ENCODE measurements around the gene LETMD1.

DNA sequence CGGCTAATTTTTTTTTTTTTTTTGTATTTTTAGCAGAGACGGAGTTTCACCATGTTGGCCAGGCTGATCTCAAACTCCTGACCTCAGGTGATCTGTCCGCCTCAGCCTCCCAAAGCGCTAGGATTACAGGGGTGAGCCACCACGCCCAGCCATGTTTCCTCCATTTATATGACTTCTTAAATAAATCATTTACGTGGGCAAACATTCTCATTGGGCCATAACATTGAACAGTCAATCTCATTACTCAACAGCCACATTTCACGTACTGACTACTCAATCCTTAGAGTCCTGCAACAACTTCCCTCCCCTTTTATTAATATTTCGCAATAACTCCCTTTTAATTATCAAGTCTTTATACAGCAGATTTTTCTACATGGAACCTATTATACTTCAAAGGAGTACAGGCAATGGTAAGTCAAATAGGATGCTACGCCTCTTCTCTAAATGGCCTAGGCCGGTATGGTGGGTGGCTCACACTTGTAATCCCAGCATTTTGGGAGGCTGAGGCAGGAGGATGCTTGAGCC lies 42.6 kb downstream of the LETMD1 start:
- TF ChIP-seq POLR2A (IDR thresholded peaks at IDR 0.05): no peak
- TF ChIP-seq, protein P1, sequence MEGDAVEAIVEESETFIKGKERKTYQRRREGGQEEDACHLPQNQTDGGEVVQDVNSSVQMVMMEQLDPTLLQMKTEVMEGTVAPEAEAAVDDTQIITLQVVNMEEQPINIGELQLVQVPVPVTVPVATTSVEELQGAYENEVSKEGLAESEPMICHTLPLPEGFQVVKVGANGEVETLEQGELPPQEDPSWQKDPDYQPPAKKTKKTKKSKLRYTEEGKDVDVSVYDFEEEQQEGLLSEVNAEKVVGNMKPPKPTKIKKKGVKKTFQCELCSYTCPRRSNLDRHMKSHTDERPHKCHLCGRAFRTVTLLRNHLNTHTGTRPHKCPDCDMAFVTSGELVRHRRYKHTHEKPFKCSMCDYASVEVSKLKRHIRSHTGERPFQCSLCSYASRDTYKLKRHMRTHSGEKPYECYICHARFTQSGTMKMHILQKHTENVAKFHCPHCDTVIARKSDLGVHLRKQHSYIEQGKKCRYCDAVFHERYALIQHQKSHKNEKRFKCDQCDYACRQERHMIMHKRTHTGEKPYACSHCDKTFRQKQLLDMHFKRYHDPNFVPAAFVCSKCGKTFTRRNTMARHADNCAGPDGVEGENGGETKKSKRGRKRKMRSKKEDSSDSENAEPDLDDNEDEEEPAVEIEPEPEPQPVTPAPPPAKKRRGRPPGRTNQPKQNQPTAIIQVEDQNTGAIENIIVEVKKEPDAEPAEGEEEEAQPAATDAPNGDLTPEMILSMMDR (IDR thresholded peaks at IDR 0.05): no peak
